ENCODE data around the gene MIF.
A peak's percentile ranks its signal among the peaks of the same experiment; 100 is the strongest.

MIF gene

GRCh38 chr22:23894710-23895598 is 771 bp downstream of the MIF start:
- Histone ChIP-seq H3K27me3 (no peaks in the 10 kb centered on the region), H3K4me3 (ENCODE audit: low read depth, low read length) (peak overlapping the region; percentile 94), H3K36me3 (peaks cover 27% of the 10 kb centered on the region), H3K9me3 (no peaks in the 10 kb centered on the region), H3K4me1 (peaks cover 21% of the 10 kb centered on the region)
- peak; percentile 53 for TF ChIP-seq CTCF (IDR thresholded peaks at IDR 0.05; ENCODE audit: low read depth, low read length)
- peak; percentile 85 for DNase-seq

- Histone ChIP-seq H3K36me3 (peaks cover 27% of the 10 kb centered on the region), H3K4me3 (ENCODE audit: low read depth, low read length) (peak overlapping the region; percentile 94), H3K27me3 (no peaks in the 10 kb centered on the region), H3K4me1 (peaks cover 21% of the 10 kb centered on the region), H3K9me3 (no peaks in the 10 kb centered on the region)
- no peak for DNase-seq
- no peak for TF ChIP-seq CTCF (IDR thresholded peaks at IDR 0.05; ENCODE audit: low read depth, low read length)
These were observed 1.5 kb downstream of the MIF start for GRCh38 chr22:23895599-23896144.

GRCh38 chr22:23896166-23896522 is 2.0 kb downstream of the MIF start:
- Histone ChIP-seq H3K27me3 (no peaks in the 10 kb centered on the region), H3K9me3 (no peaks in the 10 kb centered on the region), H3K36me3 (peaks cover 27% of the 10 kb centered on the region), H3K4me1 (peaks cover 21% of the 10 kb centered on the region), H3K4me3 (ENCODE audit: low read depth, low read length) (peak overlapping the region; percentile 94)
- no peak for DNase-seq
- TF ChIP-seq CTCF (IDR thresholded peaks at IDR 0.05; ENCODE audit: low read depth, low read length), result no peak

GRCh38 chr22:23896523-23897186 is 2.5 kb downstream of the MIF start:
- TF ChIP-seq CTCF (IDR thresholded peaks at IDR 0.05; ENCODE audit: low read depth, low read length), result no peak
- Histone ChIP-seq H3K4me3 (ENCODE audit: low read depth, low read length) (no peak overlapping the region), H3K27me3 (no peaks in the 10 kb centered on the region), H3K9me3 (no peaks in the 10 kb centered on the region), H3K36me3 (peaks cover 27% of the 10 kb centered on the region), H3K4me1 (peaks cover 21% of the 10 kb centered on the region)
- no peak for DNase-seq

- Histone ChIP-seq H3K9me3 (no peaks in the 10 kb centered on the region), H3K4me1 (peaks cover 21% of the 10 kb centered on the region), H3K36me3 (peaks cover 27% of the 10 kb centered on the region), H3K27me3 (no peaks in the 10 kb centered on the region), H3K4me3 (ENCODE audit: low read depth, low read length) (no peak overlapping the region)
- no peak for TF ChIP-seq CTCF (IDR thresholded peaks at IDR 0.05; ENCODE audit: low read depth, low read length)
- no peak for DNase-seq
These were observed 3.1 kb downstream of the MIF start for GRCh38 chr22:23897320-23897719.
